CD8-positive, alpha-beta memory T cell (primary cell): ENCODE results near the gene BCAS1. TPM values are rescaled to one million over a fixed set of nuclear protein-coding genes. Genes with fewer than 3 reads are reported as not detected.

Experiments used
- CTCF ChIA-PET: fragments of 350-600 bp; sonication (Branson Sonifier 250); formaldehyde crosslinking; loops from one replicate; lab custom pipeline; 2021; ENCODE audit warnings: antibody characterized with exemption; lab: Charles Lee
- POLR2A ChIA-PET: fragments of 350-600 bp; sonication (Branson Sonifier 250); formaldehyde crosslinking; loops from one replicate; lab custom pipeline; 2021; ENCODE audit warnings: antibody characterized with exemption; lab: Charles Lee
- DNase-seq, 5 donors: peaks; one replicate each; pipeline versions ENCODE4 v3.0.0 to v3.0.0-alpha.2; 2020 to 2022; ENCODE audit warnings: mixed read lengths in 1 of 5
- H3K27ac ChIP-seq: one replicate; pipeline ENCODE4 v1.7.0; 2013; ENCODE audit warnings: low read depth, mild to moderate bottlenecking, low read length, moderate library complexity
- H3K27me3 ChIP-seq: 2 replicates; pipeline ENCODE4 v1.7.0; 2013; ENCODE audit warnings: low read length, mild to moderate bottlenecking; ENCODE audit not compliant: insufficient read depth, poor library complexity, severe bottlenecking
- H3K36me3 ChIP-seq: 2 replicates; pipeline ENCODE4 v1.7.0; 2013; ENCODE audit warnings: mild to moderate bottlenecking, low read length, moderate library complexity; ENCODE audit not compliant: insufficient read depth
- H3K4me1 ChIP-seq: 2 replicates; pipeline ENCODE4 v1.7.0; 2013; ENCODE audit warnings: mild to moderate bottlenecking, low read length, moderate library complexity; ENCODE audit not compliant: insufficient read depth
- H3K4me3 ChIP-seq: 2 replicates; pipeline ENCODE4 v1.7.0; 2013; ENCODE audit warnings: mild to moderate bottlenecking, low read length
- H3K9me3 ChIP-seq: 2 replicates; pipeline ENCODE4 v1.7.0; 2013; ENCODE audit warnings: mild to moderate bottlenecking, low read length
- H3K27ac Mint-ChIP-seq, 8 donors: one replicate each; pipeline ENCODE4 v1.8.0; 2020 to 2021; ENCODE audit warnings: mixed read lengths in 8 of 8, mild to moderate bottlenecking in 6 of 8, inconsistent platforms in 3 of 8, moderate library complexity in 3 of 8
- H3K27me3 Mint-ChIP-seq, 2 donors: one replicate each; pipeline ENCODE4 v1.8.0; 2020 to 2021; ENCODE audit warnings: mixed read lengths in 2 of 2, mild to moderate bottlenecking in 1 of 2, moderate library complexity in 1 of 2
- H3K36me3 Mint-ChIP-seq, 3 donors: one replicate each; pipeline ENCODE4 v1.8.0; 2020 to 2021; ENCODE audit warnings: mixed read lengths in 3 of 3, inconsistent platforms in 1 of 3, mild to moderate bottlenecking in 1 of 3
- H3K4me1 Mint-ChIP-seq, 3 donors: one replicate each; pipeline ENCODE4 v1.8.0; 2020 to 2021; ENCODE audit warnings: mixed read lengths in 3 of 3, inconsistent platforms in 1 of 3, mild to moderate bottlenecking in 1 of 3
- H3K4me3 Mint-ChIP-seq, 7 donors: one replicate each; pipeline ENCODE4 v1.8.0; 2020 to 2021; ENCODE audit warnings: mixed read lengths in 7 of 7, mild to moderate bottlenecking in 6 of 7, moderate library complexity in 4 of 7, inconsistent platforms in 2 of 7
- H3K9me3 Mint-ChIP-seq, 5 donors: one replicate each; pipeline ENCODE4 v1.8.0; 2020 to 2022; ENCODE audit warnings: mixed read lengths in 5 of 5, mild to moderate bottlenecking in 3 of 5, moderate library complexity in 2 of 5, inconsistent platforms in 1 of 5
- polyA plus RNA-seq: library from polyadenylated mRNA; unstranded; fragments of 300-500 nt; fragmentation: Illumina TruSeq; gene quantifications from one replicate; pipeline ENCODE4 v1.2.3, GENCODE V29; 2021
- total RNA-seq, 2 experiments: library from RNA; stranded (reverse); gene quantifications; one replicate each; pipeline ENCODE4 v1.2.3, GENCODE V29; 2021

Gene BCAS1
- total and polyA plus RNA-seq, 3 experiments from 2014 or later, result 0.09 to 0.91 (median 0.15) TPM

DNA sequence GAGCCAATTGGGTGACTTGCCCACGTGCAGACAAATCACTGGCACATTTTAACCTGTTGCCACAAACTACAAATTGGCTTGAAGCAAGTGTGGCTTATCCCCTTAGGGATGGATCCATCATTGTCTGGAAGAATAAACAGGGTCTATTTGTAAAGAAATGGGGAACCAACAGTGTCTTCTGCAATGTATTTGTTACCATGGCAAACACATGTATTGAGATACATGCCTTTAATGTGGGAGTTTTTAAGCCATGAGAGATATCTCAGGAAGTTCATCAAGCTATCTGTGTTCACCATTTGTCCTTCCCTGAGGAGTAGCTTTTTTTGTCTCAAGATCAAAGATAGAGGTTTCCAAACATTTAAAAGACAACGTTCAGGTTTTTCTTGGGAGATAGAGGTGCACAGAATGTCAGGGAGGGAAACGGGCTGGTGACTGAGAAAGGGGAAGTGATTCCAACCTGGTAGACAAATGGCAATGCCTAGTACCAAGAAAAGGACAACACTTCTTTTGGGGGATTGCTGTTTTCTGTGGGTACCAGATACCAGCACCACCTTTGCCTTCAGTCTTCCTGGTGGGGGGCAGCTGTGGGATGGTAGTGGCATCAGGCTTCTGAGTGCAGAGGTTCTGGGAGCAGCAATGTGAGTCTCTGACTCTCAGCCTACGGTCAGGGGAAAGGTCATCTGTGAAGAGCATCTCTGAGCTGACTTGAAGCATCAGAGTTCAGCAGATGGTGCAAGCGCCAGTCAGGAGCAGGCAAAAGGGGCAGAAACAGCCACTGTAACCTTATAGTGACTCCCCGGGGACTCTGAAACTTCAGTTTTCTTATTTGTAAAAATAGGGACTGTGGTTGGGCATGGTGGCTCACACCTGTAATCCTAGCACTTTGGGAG, 20.1 kb upstream of the BCAS1 start:
- Mint-ChIP-seq H3K27me3 (peaks cover 4 to 12% of the 10 kb centered on the region in 2 donors), H3K4me1 (peaks cover 0 to 4% (median 0%) of the 10 kb centered on the region in 3 donors), H3K27ac (no peak overlapping the region), H3K9me3 (no peaks in the 10 kb centered on the region), H3K4me3 (no peak overlapping the region), H3K36me3 (no peaks in the 10 kb centered on the region)
- DNase-seq, result no peak
- POLR2A ChIA-PET, result no interaction called here
- CTCF ChIA-PET, result interaction anchor here (0.9 kb wide), 1 partner anchor 110 kb away, joined by 3 read pairs; no protein-coding TSS in a partner anchor
- H3K4me3 ChIP-seq, result no peak overlapping the region
- H3K9me3 ChIP-seq, result no peaks in the 10 kb centered on the region
- no peak overlapping the region for H3K27ac ChIP-seq
- H3K27me3 ChIP-seq, result no peaks in the 10 kb centered on the region
- H3K36me3 ChIP-seq, result no peaks in the 10 kb centered on the region
- H3K4me1 ChIP-seq, result no peaks in the 10 kb centered on the region

DNA sequence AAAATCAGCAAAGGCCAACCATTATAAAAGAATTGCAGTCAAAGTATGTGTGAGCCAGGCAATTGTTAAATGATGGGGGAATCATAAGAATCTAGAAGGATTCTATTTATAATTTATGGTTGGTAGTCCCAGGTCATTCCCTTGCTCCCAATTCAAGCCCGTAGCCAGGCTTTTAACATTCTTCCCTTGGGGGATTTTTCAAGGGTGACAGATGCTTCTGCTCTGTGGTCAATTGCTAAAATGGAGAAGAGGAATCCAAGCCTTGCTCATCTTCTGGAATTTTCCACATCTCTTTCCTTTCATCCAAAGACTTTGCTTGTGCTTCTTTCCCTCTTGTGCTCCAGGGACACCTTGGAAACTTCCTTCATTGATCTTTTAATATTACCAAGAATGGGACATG, 18.0 kb upstream of the BCAS1 start:
- Mint-ChIP-seq H3K9me3 (no peaks in the 10 kb centered on the region), H3K4me3 (no peak overlapping the region), H3K36me3 (peaks cover 0 to 4% (median 3%) of the 10 kb centered on the region in 3 donors), H3K4me1 (peaks cover 0 to 4% (median 0%) of the 10 kb centered on the region in 3 donors), H3K27me3 (peaks cover 4 to 11% of the 10 kb centered on the region in 2 donors), H3K27ac (no peak overlapping the region)
- Histone ChIP-seq H3K27me3 (no peaks in the 10 kb centered on the region), H3K9me3 (no peaks in the 10 kb centered on the region), H3K27ac (no peak overlapping the region), H3K36me3 (no peaks in the 10 kb centered on the region), H3K4me3 (no peak overlapping the region), H3K4me1 (no peaks in the 10 kb centered on the region)
- ChIA-PET POLR2A (no interaction called here), CTCF (no interaction called here)
- no peak for DNase-seq

DNA sequence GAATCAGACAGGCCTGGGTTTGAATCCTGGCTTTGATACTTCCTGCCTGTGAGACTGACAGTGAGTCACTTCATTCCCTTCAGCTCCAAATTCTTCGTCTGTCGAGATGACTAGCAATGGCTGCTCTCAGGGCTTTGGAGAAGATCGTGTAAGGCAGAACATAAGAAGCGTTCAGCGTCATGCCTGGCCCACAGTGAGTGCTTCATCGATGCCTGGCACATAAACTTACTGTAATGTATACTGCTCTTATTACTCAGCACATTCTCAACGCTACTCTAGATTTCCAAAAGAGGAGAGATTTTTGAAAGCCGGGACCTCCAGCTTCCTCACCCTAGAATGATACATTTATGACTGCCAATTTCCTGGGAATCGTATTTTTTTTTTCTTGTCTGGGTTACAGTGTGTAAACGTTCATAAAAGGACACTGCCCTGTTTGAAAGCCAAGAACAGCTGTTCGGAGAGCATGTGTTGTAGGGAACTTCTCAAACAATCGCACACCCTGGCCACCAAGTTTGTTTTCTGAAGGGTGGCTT, 16.2 kb upstream of the BCAS1 start:
- Histone ChIP-seq H3K4me3 (no peak overlapping the region), H3K27me3 (no peaks in the 10 kb centered on the region), H3K27ac (no peak overlapping the region), H3K9me3 (no peaks in the 10 kb centered on the region), H3K36me3 (no peaks in the 10 kb centered on the region), H3K4me1 (no peaks in the 10 kb centered on the region)
- no peak overlapping the region for H3K4me3 Mint-ChIP-seq
- no peak for DNase-seq
- CTCF ChIA-PET, result interaction anchor here (1.9 kb wide), 1 partner anchor 17 kb away, joined by 6 read pairs; no protein-coding TSS in a partner anchor
- POLR2A ChIA-PET, result no interaction called here
- H3K27me3 Mint-ChIP-seq, result peaks cover 0 to 10% of the 10 kb centered on the region in 2 donors
- no peaks in the 10 kb centered on the region for H3K9me3 Mint-ChIP-seq
- H3K4me1 Mint-ChIP-seq, result peaks cover under 1 to 4% (median 2%) of the 10 kb centered on the region in 3 donors
- peaks cover 0 to 5% (median 3%) of the 10 kb centered on the region in 3 donors for H3K36me3 Mint-ChIP-seq
- H3K27ac Mint-ChIP-seq, result peak overlapping the region in 1 of 8 donors; percentile 24

DNA sequence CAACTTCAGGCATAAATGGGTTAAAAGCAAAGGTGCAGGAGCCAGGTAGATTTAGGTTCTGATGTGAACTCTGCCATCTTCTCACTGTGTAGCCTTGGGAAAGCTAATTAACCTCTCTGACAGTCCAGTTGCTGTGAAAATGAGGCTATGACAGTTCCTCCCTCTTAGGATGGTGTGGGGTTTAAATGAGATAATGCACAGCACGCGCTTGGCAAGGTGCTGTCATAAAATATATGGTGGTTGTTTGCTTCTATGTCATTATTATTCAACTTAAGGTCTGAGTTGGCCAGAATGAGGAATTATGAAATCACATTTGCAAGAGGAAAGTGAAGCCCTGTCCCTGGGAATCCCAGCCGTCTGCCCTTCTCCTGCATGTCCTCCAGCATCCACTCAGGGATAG, 15.5 kb upstream of the BCAS1 start:
- Mint-ChIP-seq H3K9me3 (no peaks in the 10 kb centered on the region), H3K4me3 (no peak overlapping the region), H3K36me3 (peaks cover 0 to 7% (median 3%) of the 10 kb centered on the region in 3 donors), H3K27ac (no peak overlapping the region), H3K27me3 (peaks cover 0 to 7% of the 10 kb centered on the region in 2 donors), H3K4me1 (peaks cover 3 to 5% (median 4%) of the 10 kb centered on the region in 3 donors)
- Histone ChIP-seq H3K27ac (no peak overlapping the region), H3K36me3 (no peaks in the 10 kb centered on the region), H3K27me3 (no peaks in the 10 kb centered on the region), H3K4me3 (no peak overlapping the region), H3K4me1 (no peaks in the 10 kb centered on the region), H3K9me3 (no peaks in the 10 kb centered on the region)
- POLR2A ChIA-PET, result no interaction called here
- CTCF ChIA-PET, result no interaction called here
- DNase-seq, result no peak

DNA sequence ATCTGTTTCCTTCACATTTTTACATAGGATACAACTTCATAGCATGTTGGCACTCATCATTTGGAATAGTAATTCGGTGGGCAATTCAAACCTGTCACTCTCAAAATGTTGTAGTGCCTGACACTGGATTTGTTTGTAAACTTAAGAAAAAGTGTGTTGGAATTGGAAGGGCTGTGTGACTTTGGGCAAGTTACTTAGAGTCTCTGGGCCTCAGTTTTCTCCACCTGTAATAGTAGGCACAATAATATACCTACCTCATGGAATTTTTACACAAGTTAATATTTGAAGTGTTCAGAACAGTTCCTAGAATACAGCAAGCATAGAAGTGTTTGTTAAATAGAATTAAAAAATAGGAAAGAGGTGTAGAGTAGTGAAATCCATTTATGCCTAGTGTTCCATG, 15.0 kb upstream of the BCAS1 start:
- CTCF ChIA-PET, result no interaction called here

DNA sequence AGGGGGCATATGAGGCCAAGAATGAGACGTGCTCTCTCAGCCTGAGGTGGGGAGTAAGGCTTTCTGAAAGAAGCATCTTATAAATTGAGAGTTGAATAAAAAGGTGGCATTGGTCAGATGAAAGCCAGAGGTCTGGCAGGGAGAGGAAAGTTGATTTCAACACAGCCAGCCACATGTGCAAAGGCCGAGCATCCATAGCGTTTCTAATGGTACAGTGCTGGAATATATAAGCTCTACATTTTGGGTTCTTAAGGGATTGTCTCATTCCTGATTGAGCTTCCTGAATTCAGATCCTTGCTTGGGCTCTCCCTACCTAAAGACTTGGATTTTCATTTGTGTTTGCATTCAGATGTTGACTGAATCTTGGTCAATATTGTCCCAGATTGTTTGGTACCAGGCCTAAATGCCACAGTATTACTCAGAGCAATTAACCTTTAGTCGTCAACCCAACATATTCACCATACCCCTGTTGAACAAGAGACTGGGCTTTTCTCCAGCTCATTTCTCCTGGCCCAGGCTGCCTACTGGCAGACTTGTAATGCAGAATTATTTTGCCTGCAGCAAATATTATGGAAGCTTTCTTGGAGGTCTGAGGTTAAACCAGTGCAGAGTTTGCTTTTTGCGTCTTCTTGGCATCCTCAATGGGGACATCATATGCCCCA, 14.5 kb upstream of the BCAS1 start:
- Mint-ChIP-seq H3K4me1 (peaks cover 5 to 7% (median 5%) of the 10 kb centered on the region in 3 donors), H3K27ac (no peak overlapping the region), H3K9me3 (no peaks in the 10 kb centered on the region), H3K27me3 (peaks cover 0 to 4% of the 10 kb centered on the region in 2 donors), H3K36me3 (peaks cover 0 to 7% (median 3%) of the 10 kb centered on the region in 3 donors), H3K4me3 (no peak overlapping the region)
- Histone ChIP-seq H3K36me3 (no peaks in the 10 kb centered on the region), H3K9me3 (no peaks in the 10 kb centered on the region), H3K27me3 (no peaks in the 10 kb centered on the region), H3K27ac (no peak overlapping the region), H3K4me1 (no peaks in the 10 kb centered on the region), H3K4me3 (no peak overlapping the region)
- CTCF ChIA-PET, result no interaction called here
- POLR2A ChIA-PET, result no interaction called here
- DNase-seq, result no peak

More for the DNA sequence above, 15.0 kb upstream of the BCAS1 start:
- peaks cover 4 to 7% (median 5%) of the 10 kb centered on the region in 3 donors for H3K4me1 Mint-ChIP-seq
- peaks cover 0 to 7% (median 3%) of the 10 kb centered on the region in 3 donors for H3K36me3 Mint-ChIP-seq
- H3K4me1 ChIP-seq, result no peaks in the 10 kb centered on the region
- no peak overlapping the region for H3K4me3 Mint-ChIP-seq
- H3K27ac Mint-ChIP-seq, result no peak overlapping the region
- no peaks in the 10 kb centered on the region for H3K9me3 Mint-ChIP-seq
- H3K27me3 Mint-ChIP-seq, result peaks cover 0 to 4% of the 10 kb centered on the region in 2 donors
- H3K27ac ChIP-seq, result no peak overlapping the region
- H3K4me3 ChIP-seq, result no peak overlapping the region
- DNase-seq, result no peak
- H3K9me3 ChIP-seq, result no peaks in the 10 kb centered on the region
- POLR2A ChIA-PET, result no interaction called here
- no peaks in the 10 kb centered on the region for H3K27me3 ChIP-seq
- H3K36me3 ChIP-seq, result no peaks in the 10 kb centered on the region

DNA sequence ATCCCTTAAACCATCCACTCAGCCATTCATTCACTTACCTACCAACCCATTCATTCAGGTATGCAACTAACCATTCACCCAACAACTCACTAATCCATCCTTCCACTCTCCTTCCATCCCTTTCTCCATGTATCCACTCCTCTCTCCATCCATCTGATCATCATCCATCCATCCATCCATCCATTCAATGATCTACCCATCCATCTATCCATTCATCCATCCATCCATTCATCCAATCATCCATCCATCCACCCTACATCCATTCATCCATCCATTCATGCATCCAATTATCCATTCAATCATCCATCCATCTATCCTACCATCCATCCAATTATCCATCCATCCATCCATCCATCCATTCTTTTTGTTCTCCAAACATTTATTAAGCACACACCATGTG, 13.8 kb upstream of the BCAS1 start:
- peaks cover 0 to 7% (median 3%) of the 10 kb centered on the region in 3 donors for H3K36me3 Mint-ChIP-seq

More for the DNA sequence above, 13.8 kb upstream of the BCAS1 start:
- H3K4me3 Mint-ChIP-seq, result no peak overlapping the region
- ChIA-PET POLR2A (no interaction called here), CTCF (no interaction called here)
- Histone ChIP-seq H3K4me3 (no peak overlapping the region), H3K27me3 (no peaks in the 10 kb centered on the region), H3K9me3 (no peaks in the 10 kb centered on the region), H3K27ac (no peak overlapping the region), H3K36me3 (no peaks in the 10 kb centered on the region), H3K4me1 (peaks cover 6% of the 10 kb centered on the region)
- no peaks in the 10 kb centered on the region for H3K9me3 Mint-ChIP-seq
- peak overlapping the region in 1 of 8 donors; percentile 49 for H3K27ac Mint-ChIP-seq
- peaks cover 0 to 4% of the 10 kb centered on the region in 2 donors for H3K27me3 Mint-ChIP-seq
- DNase-seq, result no peak
- peaks cover 7 to 12% (median 10%) of the 10 kb centered on the region in 3 donors for H3K4me1 Mint-ChIP-seq
